ENCODE data around the gene TET1. TPM values are rescaled to one million over a fixed set of nuclear protein-coding genes. Genes with fewer than 3 reads are reported as not detected.
"Not testable (repeated sequence)": the region's sequence is repeated elsewhere in the genome, so short reads cannot be mapped to it uniquely, and the experiment has no call there.

Gene TET1
- total RNA-seq = 0.39 and 0.89 TPM in 2 replicates

DNA sequence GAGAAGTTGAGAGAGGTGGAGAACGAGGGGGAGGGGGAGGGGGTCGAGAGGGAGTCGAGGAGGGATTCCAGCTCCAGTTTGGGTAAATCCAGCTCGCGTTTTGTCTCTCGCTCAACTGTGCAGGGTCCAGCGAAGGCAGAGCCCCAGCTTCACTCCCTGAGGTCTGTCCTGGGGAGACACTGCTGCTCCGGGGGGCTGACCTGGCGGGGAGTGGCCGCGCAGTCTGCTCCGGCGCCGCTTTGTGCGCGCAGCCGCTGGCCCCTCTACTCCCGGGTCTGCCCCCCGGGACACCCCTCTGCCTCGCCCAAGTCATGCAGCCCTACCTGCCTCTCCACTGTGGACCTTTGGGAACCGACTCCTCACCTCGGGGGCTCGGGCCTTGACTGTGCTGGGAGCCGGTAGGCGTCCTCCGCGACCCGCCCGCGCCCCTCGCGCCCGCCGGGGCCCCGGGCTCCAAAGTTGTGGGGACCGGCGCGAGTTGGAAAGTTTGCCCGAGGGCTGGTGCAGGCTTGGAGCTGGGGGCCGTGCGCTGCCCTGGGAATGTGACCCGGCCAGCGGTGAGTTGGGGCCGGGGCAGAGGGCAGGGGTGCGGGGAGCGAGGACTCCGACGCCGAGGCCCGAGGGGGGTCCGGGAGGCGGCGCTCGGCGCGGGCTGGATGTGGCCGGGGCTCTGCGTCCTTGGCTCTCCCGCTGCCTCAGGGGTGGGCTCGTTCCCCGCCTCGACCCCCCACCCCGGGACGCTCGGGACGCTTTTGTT lies at the start of gene TET1:
Gene TET1, plus strand, starts transcription at position 152 of the 757 bp plus-strand sequence. CDS start 12,002 bp downstream, outside the sequence.
- DNase-seq (ENCODE audit: low read depth in 2 of 2) = peak in 1 of 2 donors; percentile 12

DNA sequence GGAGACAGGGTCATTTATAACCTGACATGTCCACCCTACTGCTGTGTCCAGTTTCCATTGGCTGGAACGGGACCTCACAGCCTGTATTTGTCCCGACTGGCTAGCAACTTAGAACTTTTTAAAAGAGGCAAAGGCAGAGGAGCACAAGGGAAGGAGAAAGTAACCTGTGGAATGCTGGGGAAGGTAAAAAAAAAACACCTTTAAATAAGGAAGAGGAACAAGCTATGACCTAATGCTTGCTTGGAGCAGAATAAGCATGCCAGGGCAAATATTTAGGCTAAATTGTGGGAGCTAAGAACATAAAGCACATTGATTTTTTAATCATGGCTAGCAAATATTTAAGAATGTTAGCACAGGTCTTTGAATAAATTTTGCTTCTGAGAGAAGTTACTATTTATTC lies 43.9 kb upstream of the TET1 start:
- DNase-seq (ENCODE audit: low read depth in 2 of 2) = not testable (repeated sequence)

- no peak for DNase-seq (ENCODE audit: low read depth in 2 of 2)
These were observed 43.4 kb upstream of the TET1 start for GRCh38 chr10:68516766-68517165.

DNA sequence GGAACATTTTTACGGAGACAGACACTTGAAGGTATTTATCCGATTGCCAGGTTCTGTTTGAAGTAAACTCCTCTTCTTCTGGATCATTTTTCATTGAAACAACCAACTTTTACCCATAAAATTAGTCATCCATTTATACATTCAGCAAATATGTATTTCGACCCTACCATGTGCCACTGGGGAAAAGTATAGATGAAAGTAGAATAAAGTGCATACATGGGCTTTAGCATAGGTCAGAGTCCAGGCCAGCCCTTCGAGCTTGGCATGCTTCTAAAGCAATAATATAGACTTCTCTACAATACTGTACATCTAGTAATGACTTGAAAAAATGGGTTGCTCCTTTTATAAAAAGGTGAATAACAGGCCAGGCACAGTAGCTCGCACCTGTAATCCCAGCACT lies 42.9 kb upstream of the TET1 start:
- DNase-seq (ENCODE audit: low read depth in 2 of 2) = no peak

GRCh38 chr10:68518609-68519008 lies 41.5 kb upstream of the TET1 start:
- DNase-seq (ENCODE audit: low read depth in 2 of 2) = not testable (repeated sequence)

DNA sequence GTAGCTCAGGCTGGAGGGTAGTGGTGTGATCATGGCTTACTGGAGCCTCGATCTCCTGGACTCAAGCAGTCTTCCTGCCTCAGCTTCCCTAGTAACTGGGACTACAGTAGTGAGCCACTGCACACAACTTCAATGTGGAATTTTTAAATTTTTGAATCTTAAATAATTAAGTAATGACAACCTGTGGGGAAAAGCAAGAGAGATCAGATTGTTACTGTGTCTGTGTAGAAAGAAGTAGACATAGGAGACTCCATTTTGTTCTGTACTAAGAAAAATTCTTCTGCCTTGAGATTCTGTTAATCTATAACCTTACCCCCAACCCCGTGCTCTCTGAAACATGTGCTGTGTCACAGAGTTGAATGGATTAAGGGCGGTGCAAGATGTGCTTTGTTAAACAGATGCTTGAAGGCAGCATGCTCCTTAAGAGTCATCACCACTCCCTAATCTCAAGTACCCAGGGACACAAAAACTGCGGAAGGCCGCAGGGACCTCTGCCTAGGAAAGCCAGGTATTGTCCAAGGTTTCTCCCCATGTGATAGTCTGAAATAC lies 34.6 kb upstream of the TET1 start:
- not testable (repeated sequence) for DNase-seq (ENCODE audit: low read depth in 2 of 2)

DNA sequence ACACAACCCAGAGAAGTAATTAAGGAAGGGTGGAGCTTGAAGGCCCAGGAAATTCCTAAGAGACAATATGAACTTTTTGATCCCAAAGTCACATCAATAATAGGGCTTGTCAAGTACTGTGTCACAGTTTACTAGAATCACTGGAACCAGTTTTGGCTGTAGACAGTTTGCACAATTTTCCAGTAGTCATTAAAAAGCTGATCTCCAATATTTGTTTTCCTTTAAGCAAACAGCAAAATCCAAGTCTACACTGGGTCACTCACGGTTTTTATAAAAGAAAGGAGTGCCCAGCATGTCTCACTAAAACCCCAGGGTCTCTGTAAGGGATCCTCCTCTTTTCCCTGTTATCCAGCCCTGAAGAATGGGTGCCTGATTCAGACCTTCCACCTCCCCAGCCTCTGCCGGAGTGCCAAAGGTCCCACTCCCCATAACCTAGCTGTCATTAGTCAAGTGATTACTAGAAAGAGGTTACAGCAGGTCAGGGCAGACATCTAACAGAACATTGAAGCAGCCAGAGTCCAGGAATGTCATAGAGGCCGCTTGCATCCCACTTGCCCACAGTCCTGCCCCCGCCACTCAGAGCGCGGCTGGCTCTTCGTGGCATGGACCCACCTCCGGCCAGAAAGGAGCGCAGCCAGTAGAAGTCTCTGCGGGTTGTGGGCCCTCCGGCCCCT lies 33.4 kb upstream of the TET1 start:
- DNase-seq (ENCODE audit: low read depth in 2 of 2) = no peak

- DNase-seq (ENCODE audit: low read depth in 2 of 2) = no peak
These were observed 23.2 kb upstream of the TET1 start for GRCh38 chr10:68536973-68537372.

DNA sequence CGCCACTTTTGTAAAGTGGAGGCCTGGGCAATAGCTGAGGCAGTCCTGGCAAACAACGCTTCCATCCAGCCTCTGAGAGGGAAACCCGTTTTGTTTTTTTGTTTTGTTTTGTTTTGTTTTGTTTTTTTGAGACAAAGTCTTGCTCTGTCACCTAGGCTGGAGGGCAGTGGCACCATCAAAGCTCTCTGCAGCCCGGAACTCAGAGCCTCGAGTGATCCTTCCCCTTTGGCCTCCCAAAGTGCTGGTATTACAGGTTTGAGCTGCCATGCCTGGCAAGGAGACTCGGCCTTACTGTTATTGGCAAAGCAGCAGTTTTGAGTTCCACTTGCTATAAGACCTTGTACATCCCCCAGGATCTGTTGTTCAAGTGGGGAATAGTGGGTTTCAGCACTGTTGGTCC lies 22.3 kb upstream of the TET1 start:
- DNase-seq (ENCODE audit: low read depth in 2 of 2) = no peak

DNA sequence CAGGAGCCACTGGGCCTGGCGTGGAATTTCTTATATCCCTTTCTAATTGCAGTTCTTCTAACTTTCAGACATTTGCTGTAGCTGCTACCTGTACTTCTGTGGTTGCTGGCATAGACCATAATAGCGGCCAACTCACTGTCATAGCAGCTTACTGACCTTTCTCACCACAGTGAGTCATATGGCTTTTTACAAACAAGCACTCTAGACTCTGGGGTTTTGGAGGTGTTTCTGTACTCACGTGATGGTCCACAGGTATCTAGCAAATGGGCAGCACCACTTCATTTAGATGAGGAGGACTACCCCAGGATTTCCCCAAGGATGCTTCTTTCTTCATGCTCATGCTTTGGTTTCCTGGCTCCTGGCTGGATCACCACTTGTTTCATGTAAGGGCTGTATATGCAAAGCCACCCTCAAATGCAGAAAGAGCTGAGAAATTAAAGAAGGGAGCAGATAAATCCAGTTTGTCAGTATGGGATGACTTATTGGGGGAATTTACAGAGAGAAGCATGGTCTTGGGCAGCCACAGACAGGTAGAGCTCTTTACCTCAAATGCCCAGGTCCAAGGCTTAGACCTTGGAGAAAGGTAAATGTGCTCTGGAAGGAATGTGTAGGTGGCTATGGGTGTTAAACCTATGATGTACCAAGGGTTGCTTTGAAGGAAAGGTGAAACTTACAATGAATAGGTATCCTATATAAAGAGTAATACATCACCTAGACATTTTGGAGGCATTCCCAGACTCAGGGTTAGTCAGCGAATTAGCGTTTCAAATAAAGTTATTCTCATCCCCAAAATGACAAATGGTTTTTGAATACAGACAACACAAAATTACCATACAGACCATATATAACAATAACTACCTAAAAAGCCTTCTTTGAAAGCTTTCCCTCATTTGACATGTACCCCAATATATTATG lies 16.9 kb upstream of the TET1 start:
- no peak for DNase-seq (ENCODE audit: low read depth in 2 of 2)

GRCh38 chr10:68550747-68551411 lies 9.3 kb upstream of the TET1 start:
- peak in 1 of 2 donors; percentile 54 for DNase-seq (ENCODE audit: low read depth in 2 of 2)

- no peak for DNase-seq (ENCODE audit: low read depth in 2 of 2)
These were observed 7.0 kb upstream of the TET1 start for GRCh38 chr10:68553138-68553537.

GRCh38 chr10:68553599-68553998 lies 6.5 kb upstream of the TET1 start:
- no peak for DNase-seq (ENCODE audit: low read depth in 2 of 2)

DNA sequence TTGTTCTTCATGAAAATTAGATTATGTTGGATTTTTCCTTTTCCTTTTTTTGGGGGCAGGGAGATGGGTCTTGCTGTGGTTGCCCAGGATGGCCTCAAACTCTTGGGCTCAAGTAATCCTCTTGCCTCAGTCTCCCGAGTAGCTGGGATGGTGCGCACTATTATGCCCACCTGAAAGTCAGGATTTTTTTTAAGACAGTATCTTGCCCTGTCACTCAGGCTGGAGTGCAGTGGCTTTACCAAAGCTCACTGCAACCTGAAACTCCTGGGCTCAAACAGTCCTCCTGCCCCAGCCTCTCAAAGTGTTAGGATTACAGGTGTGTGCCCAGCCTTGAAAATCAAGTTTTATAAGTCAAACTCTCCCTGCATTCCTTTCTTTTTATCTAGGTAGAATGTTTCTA lies 1.7 kb upstream of the TET1 start:
- no peak for DNase-seq (ENCODE audit: low read depth in 2 of 2)

DNA sequence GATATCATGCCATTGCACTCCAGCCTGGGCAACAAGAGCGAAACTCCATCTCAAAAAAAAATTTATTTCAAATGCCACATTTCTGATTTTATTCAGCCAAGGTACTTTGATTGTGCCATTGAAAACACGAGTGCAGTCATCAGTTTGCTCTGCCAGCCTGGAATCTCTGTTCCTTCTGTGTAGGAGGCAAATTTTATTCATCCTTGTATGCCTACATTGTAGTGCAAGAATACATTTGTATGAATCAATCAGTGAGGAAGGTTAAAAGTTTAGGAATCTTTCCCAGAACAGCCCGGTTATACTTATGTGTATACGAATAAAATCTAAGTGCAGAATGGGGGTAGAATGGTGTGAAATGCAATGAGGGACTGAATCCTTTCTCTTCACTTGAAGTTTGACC lies 886 bp upstream of the TET1 start:
- DNase-seq (ENCODE audit: low read depth in 2 of 2) = no peak

DNA sequence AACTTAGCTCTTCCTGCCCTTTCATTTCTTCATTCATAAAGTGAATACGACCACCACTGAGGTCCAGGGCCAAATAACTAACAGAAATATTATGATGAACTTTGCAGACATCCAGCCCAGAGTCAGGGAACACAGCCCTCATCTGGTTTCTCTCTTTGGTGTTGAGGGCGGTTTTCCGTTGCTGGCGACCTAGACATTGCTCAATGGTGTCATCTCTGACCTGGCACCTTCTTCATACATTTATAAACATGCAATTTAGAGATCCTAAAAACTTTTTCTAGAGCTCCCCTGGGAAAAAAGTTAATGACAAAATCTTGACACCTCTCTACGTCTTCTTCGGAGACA lies 324 bp upstream of the TET1 start:
- DNase-seq (ENCODE audit: low read depth in 2 of 2) = no peak

DNA sequence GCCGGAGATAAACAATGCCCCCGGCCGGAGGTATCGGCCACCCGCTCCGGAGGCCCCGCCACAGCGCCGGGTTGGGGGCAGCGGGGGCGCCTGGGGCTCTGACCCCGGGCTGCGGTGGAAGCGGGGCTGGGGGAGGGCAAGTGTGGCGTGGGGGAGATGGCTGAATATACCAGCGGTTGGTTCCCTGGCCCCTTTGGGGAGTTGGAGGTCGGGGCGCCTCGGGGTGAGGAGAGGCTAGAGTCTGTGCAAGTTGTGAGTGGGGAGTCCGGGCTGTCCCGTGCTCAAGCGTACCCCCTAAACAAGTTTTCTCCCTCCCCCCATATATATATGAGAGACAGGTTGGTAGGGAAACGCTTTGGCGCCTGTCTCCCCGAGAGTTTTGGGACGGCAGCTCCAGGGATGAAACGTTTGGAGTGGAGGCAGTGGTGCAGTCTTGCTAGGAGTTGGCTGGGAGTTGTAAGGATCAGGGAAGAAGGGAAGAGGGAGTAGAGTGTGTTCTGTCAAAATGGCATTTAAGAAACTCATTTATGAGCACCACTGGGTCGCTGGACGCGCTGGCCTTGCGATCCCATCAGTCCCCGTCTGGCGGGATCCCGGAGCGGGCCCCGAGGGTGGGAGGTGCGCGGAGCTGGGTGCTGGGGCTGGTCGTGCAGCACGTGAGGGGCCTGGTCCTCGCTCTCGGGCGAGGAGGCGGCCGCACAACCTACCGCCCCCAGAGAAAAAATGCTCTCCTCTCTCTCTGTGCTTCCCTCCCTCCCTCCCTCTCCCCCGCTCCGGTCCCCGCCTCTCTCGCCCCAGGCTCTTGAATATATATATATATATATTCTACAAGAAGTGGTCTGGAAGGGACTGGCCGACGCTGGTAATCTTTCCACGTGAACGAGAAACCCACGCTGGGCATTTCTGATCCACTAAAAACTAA lies 1.1 kb downstream of the TET1 start:
- DNase-seq (ENCODE audit: low read depth in 2 of 2) = no peak

GRCh38 chr10:68561865-68562649 lies 1.9 kb downstream of the TET1 start:
- DNase-seq (ENCODE audit: low read depth in 2 of 2) = no peak
